HuH-7 (cell line): ENCODE results near the gene PRAMEF18.
"Not testable (repeated sequence)": the region's sequence is repeated elsewhere in the genome, so short reads cannot be mapped to it uniquely, and the experiment has no call there.

Source experiments
- DNase-seq: peaks from one replicate; pipeline ENCODE4 v3.0.0; 2011; ENCODE audit warnings: low spot score

PRAMEF18 gene

GRCh38 chr1:13208712-13209111, 17.2 kb downstream of the PRAMEF18 start:
- DNase-seq = not testable (repeated sequence)

DNA sequence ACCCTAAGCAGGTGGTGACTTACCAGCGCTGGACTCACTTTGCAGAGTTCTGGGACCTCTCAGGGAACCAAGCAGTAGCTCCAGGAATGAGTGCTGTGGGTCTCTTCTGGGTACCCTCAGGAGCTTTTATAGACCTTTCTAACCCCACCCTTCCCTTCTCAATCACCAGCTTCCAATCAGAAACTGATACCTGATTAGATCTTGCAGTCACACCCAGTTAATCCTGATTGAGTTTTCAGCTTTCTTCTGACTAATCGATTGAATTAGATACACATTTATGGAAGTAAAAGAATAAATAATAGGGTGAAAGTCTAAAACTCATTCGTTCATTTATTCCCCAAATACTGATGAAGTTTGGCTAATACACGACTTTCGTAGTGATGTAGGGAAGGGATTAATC, 24.6 kb downstream of the PRAMEF18 start, which contains the start of gene PRAMEF13:
TSS of gene PRAMEF13 (minus strand) at position 101 of the 400 bp plus-strand sequence. CDS start 1,820 bp downstream, outside the sequence.
- not testable (repeated sequence) for DNase-seq
